ENCODE data around the gene CDCA8.
"Not testable (repeated sequence)": the region's sequence is repeated elsewhere in the genome, so short reads cannot be mapped to it uniquely, and the experiment has no call there.

Gene CDCA8

GRCh38 chr1:37673920-37674319, 18.4 kb upstream of the CDCA8 start:
- peaks cover 23% of the 10 kb centered on the region for H3K27me3 ChIP-seq (ENCODE audit: control insufficient read depth, insufficient read depth, low read length)
- no peaks in the 10 kb centered on the region for H3K4me1 ChIP-seq (ENCODE audit: control insufficient read depth, insufficient read depth, low read length)
- H3K27ac ChIP-seq (ENCODE audit: low read depth, low read length), result no peak overlapping the region

DNA sequence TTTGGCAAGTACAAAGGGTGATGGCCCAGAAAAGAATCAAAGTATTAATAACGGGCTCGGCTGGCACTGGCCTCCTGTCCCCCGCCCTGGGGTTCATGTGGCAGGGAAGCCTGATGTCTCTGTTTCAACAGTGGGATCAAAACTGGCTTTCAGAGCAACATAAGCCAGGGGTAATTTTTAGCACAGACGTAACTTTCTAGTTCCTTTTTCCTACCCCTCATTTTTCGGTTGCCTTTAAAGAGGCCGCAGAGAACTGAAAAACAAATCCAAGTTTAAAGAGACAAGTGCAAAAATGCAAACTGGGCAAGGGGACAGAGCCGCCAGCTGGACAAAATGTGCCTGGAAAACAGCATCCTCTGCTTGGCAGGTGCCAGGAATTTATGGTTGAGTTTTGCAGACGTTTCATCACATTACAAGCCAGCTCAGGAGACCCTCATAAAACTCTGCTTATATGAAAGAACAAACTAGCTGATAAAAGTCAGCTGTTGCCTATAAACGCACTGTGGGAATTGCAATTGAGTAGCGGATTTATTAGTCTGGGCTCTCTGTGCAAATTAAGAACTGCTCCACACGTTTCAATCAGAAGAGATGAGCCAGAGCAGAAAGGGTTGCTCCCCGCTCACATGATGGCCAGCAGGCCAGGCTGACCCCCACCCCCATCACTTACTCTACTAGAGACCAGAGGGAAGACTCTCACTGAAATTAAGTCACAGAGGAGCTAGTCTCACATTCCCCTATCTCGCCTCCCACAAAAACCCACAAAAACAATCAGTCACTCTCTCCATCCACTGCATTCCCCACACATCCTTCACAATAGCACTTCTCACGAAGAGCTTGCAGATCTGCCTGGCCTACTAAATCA, 15.8 kb upstream of the CDCA8 start:
- Histone ChIP-seq H3K36me3 (ENCODE audit: control insufficient read depth, insufficient read depth, low read length) (peaks cover 6% of the 10 kb centered on the region; the same call in 1 of the 2 replicates), H3K9me3 (ENCODE audit: control insufficient read depth, insufficient read depth, low read depth, low read length) (no peaks in the 10 kb centered on the region), H3K27ac (ENCODE audit: low read depth, low read length) (no peak overlapping the region), H3K9ac (ENCODE audit: low read length) (no peak overlapping the region), H3K4me3 (ENCODE audit: low read depth, low read length) (no peak overlapping the region), H3K4me1 (ENCODE audit: control insufficient read depth, insufficient read depth, low read length) (no peaks in the 10 kb centered on the region), H3K27me3 (ENCODE audit: control insufficient read depth, insufficient read depth, low read length) (peaks cover 9% of the 10 kb centered on the region; the same call in 1 of the 2 replicates)

More at GRCh38 chr1:37673920-37674319, 18.4 kb upstream of the CDCA8 start:
- H3K9me3 ChIP-seq (ENCODE audit: control insufficient read depth, insufficient read depth, low read depth, low read length), result no peaks in the 10 kb centered on the region
- H3K4me3 ChIP-seq (ENCODE audit: low read depth, low read length), result no peak overlapping the region
- H3K36me3 ChIP-seq (ENCODE audit: control insufficient read depth, insufficient read depth, low read length), result no peaks in the 10 kb centered on the region
- no peak overlapping the region for H3K9ac ChIP-seq (ENCODE audit: low read length)

GRCh38 chr1:37677143-37677439, 15.2 kb upstream of the CDCA8 start:
- no peak overlapping the region for H3K4me3 ChIP-seq (ENCODE audit: low read depth, low read length)
- no peak overlapping the region for H3K9ac ChIP-seq (ENCODE audit: low read length)
- no peaks in the 10 kb centered on the region for H3K4me1 ChIP-seq (ENCODE audit: control insufficient read depth, insufficient read depth, low read length)
- peaks cover 7% of the 10 kb centered on the region; the same call in 1 of the 2 replicates for H3K27me3 ChIP-seq (ENCODE audit: control insufficient read depth, insufficient read depth, low read length)
- H3K9me3 ChIP-seq (ENCODE audit: control insufficient read depth, insufficient read depth, low read depth, low read length), result no peaks in the 10 kb centered on the region
- no peak overlapping the region for H3K27ac ChIP-seq (ENCODE audit: low read depth, low read length)
- peaks cover 11% of the 10 kb centered on the region for H3K36me3 ChIP-seq (ENCODE audit: control insufficient read depth, insufficient read depth, low read length)

DNA sequence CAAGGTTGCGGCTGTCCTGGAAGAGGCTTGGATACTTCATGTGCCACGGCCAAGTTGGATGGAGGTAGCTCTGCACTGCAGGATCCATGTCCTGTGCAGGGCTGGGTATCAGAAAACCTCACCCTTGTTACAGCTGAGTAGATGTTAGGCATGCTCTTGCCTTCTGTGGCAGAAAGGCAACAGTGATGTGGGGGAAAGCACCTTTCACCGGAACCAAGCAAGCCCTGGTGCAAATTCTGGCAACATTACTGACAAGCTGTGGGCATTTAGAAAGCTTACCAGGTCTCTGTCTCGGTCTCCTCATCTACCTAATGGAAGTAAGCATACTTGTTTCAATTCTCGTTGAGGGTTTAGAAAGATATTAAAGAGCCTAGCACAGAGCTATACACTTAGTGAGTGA, 14.5 kb upstream of the CDCA8 start:
- Histone ChIP-seq H3K4me1 (ENCODE audit: control insufficient read depth, insufficient read depth, low read length) (no peaks in the 10 kb centered on the region), H3K9ac (ENCODE audit: low read length) (no peak overlapping the region), H3K36me3 (ENCODE audit: control insufficient read depth, insufficient read depth, low read length) (peaks cover 16% of the 10 kb centered on the region), H3K9me3 (ENCODE audit: control insufficient read depth, insufficient read depth, low read depth, low read length) (no peaks in the 10 kb centered on the region), H3K27ac (ENCODE audit: low read depth, low read length) (no peak overlapping the region), H3K27me3 (ENCODE audit: control insufficient read depth, insufficient read depth, low read length) (peaks cover under 1% of the 10 kb centered on the region; the same call in 1 of the 2 replicates), H3K4me3 (ENCODE audit: low read depth, low read length) (no peak overlapping the region)

- Histone ChIP-seq H3K4me1 (ENCODE audit: control insufficient read depth, insufficient read depth, low read length) (no peaks in the 10 kb centered on the region), H3K9me3 (ENCODE audit: control insufficient read depth, insufficient read depth, low read depth, low read length) (no peaks in the 10 kb centered on the region), H3K27me3 (ENCODE audit: control insufficient read depth, insufficient read depth, low read length) (no peaks in the 10 kb centered on the region; the same call in 1 of the 2 replicates), H3K36me3 (ENCODE audit: control insufficient read depth, insufficient read depth, low read length) (peaks cover 46% of the 10 kb centered on the region), H3K27ac (ENCODE audit: low read depth, low read length) (no peak overlapping the region), H3K4me3 (ENCODE audit: low read depth, low read length) (no peak overlapping the region), H3K9ac (ENCODE audit: low read length) (no peak overlapping the region)
Measured at GRCh38 chr1:37680933-37681332, 11.4 kb upstream of the CDCA8 start.

DNA sequence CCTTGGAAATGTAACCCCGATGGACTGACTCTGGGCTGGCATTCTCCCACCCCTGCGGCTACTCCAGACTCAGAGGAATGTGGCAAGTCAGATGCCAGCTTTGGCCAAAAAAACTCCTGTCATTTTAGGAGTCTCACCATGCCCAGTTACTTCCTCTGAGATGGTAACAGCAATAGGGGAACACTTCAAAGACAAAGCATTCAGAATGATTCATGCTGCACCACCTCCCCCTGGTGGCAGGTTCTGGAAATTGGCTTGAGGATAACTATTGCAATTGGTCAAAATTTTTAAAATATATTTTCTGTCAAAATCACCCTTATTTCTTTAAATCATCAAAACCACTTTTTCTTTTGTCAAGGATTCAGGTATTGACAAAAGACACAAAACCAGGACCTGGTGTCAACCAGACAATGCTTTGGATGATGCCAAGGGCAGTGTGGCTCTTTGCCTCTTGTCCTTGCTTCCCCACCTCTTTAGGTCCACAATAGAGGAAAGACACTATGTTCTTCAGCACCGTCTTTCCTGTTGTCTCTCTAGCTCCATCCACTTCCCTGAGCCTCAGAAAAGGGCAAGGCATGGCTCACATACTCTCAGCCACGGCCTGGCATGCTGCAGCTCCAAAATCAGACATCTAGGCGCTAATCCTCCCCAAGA, 9.9 kb upstream of the CDCA8 start:
- peaks cover 58% of the 10 kb centered on the region for H3K36me3 ChIP-seq (ENCODE audit: control insufficient read depth, insufficient read depth, low read length)
- H3K9ac ChIP-seq (ENCODE audit: low read length), result no peak overlapping the region
- no peak overlapping the region for H3K4me3 ChIP-seq (ENCODE audit: low read depth, low read length)

GRCh38 chr1:37684182-37684581, 8.1 kb upstream of the CDCA8 start:
- not testable (repeated sequence) for H3K27me3 ChIP-seq (ENCODE audit: control insufficient read depth, insufficient read depth, low read length); H3K9me3 ChIP-seq (ENCODE audit: control insufficient read depth, insufficient read depth, low read depth, low read length); H3K4me3 ChIP-seq (ENCODE audit: low read depth, low read length); H3K9ac ChIP-seq (ENCODE audit: low read length); H3K27ac ChIP-seq (ENCODE audit: low read depth, low read length); H3K4me1 ChIP-seq (ENCODE audit: control insufficient read depth, insufficient read depth, low read length)
- H3K36me3 ChIP-seq (ENCODE audit: control insufficient read depth, insufficient read depth, low read length), result peaks cover 70% of the 10 kb centered on the region

More for the DNA sequence above, 9.9 kb upstream of the CDCA8 start:
- Histone ChIP-seq H3K4me1 (ENCODE audit: control insufficient read depth, insufficient read depth, low read length) (no peaks in the 10 kb centered on the region), H3K27ac (ENCODE audit: low read depth, low read length) (no peak overlapping the region), H3K27me3 (ENCODE audit: control insufficient read depth, insufficient read depth, low read length) (no peaks in the 10 kb centered on the region; the same call in 1 of the 2 replicates), H3K9me3 (ENCODE audit: control insufficient read depth, insufficient read depth, low read depth, low read length) (no peaks in the 10 kb centered on the region)

DNA sequence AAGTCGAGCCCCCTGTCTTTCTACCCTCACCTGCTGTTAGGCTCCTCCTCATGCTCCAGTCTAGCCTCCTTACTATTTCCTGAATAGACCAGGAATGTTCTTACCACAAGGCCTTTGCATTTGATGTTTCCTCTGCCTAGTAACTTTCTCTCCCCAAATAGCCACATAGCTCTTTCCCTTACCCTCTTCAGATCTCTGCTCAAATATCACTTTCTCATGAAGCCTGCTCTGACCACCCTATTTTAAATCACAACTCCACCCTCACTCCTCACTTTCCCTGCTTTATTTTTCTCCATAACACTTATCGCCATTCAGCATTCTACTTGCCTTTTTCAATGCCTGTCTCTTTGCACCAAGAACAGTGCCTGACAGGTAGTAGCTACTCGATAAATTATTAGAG, 6.6 kb upstream of the CDCA8 start:
- Histone ChIP-seq H3K9me3 (ENCODE audit: control insufficient read depth, insufficient read depth, low read depth, low read length) (no peaks in the 10 kb centered on the region), H3K4me1 (ENCODE audit: control insufficient read depth, insufficient read depth, low read length) (peaks cover 6% of the 10 kb centered on the region), H3K9ac (ENCODE audit: low read length) (no peak overlapping the region), H3K4me3 (ENCODE audit: low read depth, low read length) (no peak overlapping the region), H3K36me3 (ENCODE audit: control insufficient read depth, insufficient read depth, low read length) (peaks cover 69% of the 10 kb centered on the region), H3K27ac (ENCODE audit: low read depth, low read length) (no peak overlapping the region), H3K27me3 (ENCODE audit: control insufficient read depth, insufficient read depth, low read length) (no peaks in the 10 kb centered on the region)

DNA sequence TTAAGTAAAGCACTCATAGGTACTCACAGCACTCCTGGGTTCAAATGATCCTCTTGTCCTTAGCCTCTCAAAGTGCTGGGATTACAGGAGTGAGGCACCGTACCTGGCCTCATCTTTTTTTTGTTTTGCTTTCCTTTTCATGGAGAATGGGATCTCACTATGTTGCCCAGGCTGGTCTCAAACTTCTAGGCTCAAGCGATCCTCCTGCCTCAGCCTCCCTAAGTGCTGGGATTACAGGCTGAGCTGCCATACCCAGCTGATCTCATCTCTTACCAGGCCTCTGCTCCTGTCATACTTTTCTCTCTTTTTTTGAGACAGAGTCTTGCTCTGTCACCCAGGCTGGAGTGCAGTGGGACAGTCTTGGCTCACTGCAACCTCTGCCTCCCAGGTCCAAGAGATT, 4.6 kb upstream of the CDCA8 start:
- H3K27me3 ChIP-seq (ENCODE audit: control insufficient read depth, insufficient read depth, low read length); H3K9ac ChIP-seq (ENCODE audit: low read length); H3K9me3 ChIP-seq (ENCODE audit: control insufficient read depth, insufficient read depth, low read depth, low read length); H3K4me3 ChIP-seq (ENCODE audit: low read depth, low read length); H3K27ac ChIP-seq (ENCODE audit: low read depth, low read length): not testable (repeated sequence)
- peaks cover 54% of the 10 kb centered on the region for H3K36me3 ChIP-seq (ENCODE audit: control insufficient read depth, insufficient read depth, low read length)
- H3K4me1 ChIP-seq (ENCODE audit: control insufficient read depth, insufficient read depth, low read length), result peaks cover 11% of the 10 kb centered on the region

DNA sequence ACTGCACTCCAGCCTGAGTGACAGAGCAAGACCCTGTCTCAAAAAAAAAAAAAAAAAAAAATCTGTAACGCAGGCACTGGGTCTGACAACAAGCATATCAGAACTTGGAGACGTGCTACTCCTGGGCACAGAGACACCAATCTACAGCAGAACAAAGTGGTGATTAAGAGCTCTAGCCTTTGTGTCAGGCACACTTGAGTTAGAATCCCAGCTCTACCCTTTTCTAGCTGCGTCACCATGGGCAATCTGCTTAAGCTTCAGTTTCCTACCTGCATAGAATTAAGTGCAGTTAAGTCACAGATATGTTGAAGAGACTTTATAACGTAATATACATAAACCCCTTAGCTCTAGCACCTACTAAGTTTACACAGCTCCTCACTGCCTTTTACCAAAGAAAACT, 3.4 kb upstream of the CDCA8 start:
- Histone ChIP-seq H3K4me1 (ENCODE audit: control insufficient read depth, insufficient read depth, low read length) (peaks cover 11% of the 10 kb centered on the region), H3K36me3 (ENCODE audit: control insufficient read depth, insufficient read depth, low read length) (peaks cover 42% of the 10 kb centered on the region), H3K4me3 (ENCODE audit: low read depth, low read length) (peak overlapping the region; percentile 92), H3K9me3 (ENCODE audit: control insufficient read depth, insufficient read depth, low read depth, low read length) (no peaks in the 10 kb centered on the region), H3K27me3 (ENCODE audit: control insufficient read depth, insufficient read depth, low read length) (no peaks in the 10 kb centered on the region; the same call in 1 of the 2 replicates), H3K27ac (ENCODE audit: low read depth, low read length) (no peak overlapping the region), H3K9ac (ENCODE audit: low read length) (peak overlapping the region; percentile 66)

GRCh38 chr1:37691497-37692077, 729 bp upstream of the CDCA8 start:
- H3K27ac ChIP-seq (ENCODE audit: low read depth, low read length), result no peak overlapping the region
- no peaks in the 10 kb centered on the region; the same call in 1 of the 2 replicates for H3K27me3 ChIP-seq (ENCODE audit: control insufficient read depth, insufficient read depth, low read length)
- peak overlapping the region; percentile 52 for H3K9ac ChIP-seq (ENCODE audit: low read length)
- H3K9me3 ChIP-seq (ENCODE audit: control insufficient read depth, insufficient read depth, low read depth, low read length), result no peaks in the 10 kb centered on the region
- H3K36me3 ChIP-seq (ENCODE audit: control insufficient read depth, insufficient read depth, low read length), result peaks cover 38% of the 10 kb centered on the region
- peaks cover 11% of the 10 kb centered on the region for H3K4me1 ChIP-seq (ENCODE audit: control insufficient read depth, insufficient read depth, low read length)
- H3K4me3 ChIP-seq (ENCODE audit: low read depth, low read length), result peak overlapping the region; percentile 92

All from HUES6 (cell line).